WERI-Rb-1 (cell line): ENCODE data around the gene NPAS2.

Source experiments
- DNase-seq: peaks from one replicate; pipeline ENCODE4 v3.0.0-alpha.2; 2020
- H3K27ac ChIP-seq: fragments of 250-450 bp; sonication (Bioruptor Pico); 2 replicates; pipeline ENCODE4 v1.5.1; 2020; ENCODE audit warnings: mild to moderate bottlenecking, moderate library complexity
- H3K27me3 ChIP-seq: fragments of 250-450 bp; sonication (Bioruptor Pico); 2 replicates; pipeline ENCODE4 v1.5.1; 2021; ENCODE audit warnings: mild to moderate bottlenecking, low read depth, moderate library complexity; ENCODE audit not compliant: insufficient read depth, severe bottlenecking
- H3K36me3 ChIP-seq: fragments of 250-450 bp; sonication (Bioruptor Pico); 2 replicates; pipeline ENCODE4 v1.5.1; 2020; ENCODE audit warnings: mild to moderate bottlenecking, moderate library complexity
- H3K4me3 ChIP-seq: 2 replicates; pipeline ENCODE4 v1.5.1; 2011; ENCODE audit warnings: low read depth, mild to moderate bottlenecking, control low read depth, low read length
- H3K9me3 ChIP-seq: fragments of 250-450 bp; sonication (Bioruptor Pico); 2 replicates; pipeline ENCODE4 v1.5.1; 2021; ENCODE audit warnings: mild to moderate bottlenecking, moderate library complexity; ENCODE audit not compliant: severe bottlenecking
- TF ChIP-seq, protein P1 (sequence below): IDR thresholded peaks from 2 replicates; pipeline ENCODE4 v1.5.1; 2011; ENCODE audit warnings: low read depth, mild to moderate bottlenecking, control low read depth, inconsistent platforms, low read length

NPAS2 gene

DNA sequence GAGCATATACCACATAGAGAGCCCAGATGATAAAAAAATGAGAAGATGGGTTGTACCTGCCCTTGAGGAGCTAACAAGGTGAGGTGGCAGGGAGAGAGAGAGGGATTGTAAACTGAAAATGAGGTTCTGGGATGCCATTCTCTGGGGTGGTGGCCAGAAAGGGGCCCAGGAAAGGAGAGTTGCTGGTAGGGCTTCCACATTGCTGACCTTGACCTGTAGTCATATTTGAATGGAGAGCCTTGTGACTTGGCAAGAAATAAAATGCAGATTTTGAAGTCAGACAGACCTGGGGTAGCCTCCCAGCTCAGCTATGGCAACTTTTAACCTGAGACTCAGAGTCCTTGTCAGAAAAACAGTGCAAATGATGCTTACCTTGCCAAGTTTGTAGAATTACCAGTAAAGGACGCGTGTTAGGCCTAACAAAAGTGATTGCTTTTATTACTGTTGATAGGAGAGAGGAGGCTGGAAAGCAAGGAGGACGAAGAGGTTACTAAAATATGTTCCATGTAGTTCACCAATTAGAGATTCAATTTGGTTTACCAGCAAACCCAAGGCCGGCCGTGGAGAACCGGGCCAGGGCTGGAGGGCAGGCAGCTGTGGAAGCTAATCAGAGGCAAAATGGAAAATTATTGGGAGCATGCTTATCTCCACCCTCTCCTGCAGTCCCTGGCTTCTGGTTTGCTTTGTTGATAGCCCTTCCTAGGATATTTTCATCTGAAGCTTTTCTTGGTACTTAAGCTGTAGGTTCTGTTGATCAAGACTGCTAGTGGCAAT, 3.9 kb downstream of the NPAS2 start:
- Histone ChIP-seq H3K27ac (no peak overlapping the region), H3K36me3 (no peaks in the 10 kb centered on the region), H3K4me3 (no peak overlapping the region), H3K9me3 (no peaks in the 10 kb centered on the region), H3K27me3 (peaks cover 22% of the 10 kb centered on the region)
- no peak for DNase-seq
- TF ChIP-seq, protein P1, sequence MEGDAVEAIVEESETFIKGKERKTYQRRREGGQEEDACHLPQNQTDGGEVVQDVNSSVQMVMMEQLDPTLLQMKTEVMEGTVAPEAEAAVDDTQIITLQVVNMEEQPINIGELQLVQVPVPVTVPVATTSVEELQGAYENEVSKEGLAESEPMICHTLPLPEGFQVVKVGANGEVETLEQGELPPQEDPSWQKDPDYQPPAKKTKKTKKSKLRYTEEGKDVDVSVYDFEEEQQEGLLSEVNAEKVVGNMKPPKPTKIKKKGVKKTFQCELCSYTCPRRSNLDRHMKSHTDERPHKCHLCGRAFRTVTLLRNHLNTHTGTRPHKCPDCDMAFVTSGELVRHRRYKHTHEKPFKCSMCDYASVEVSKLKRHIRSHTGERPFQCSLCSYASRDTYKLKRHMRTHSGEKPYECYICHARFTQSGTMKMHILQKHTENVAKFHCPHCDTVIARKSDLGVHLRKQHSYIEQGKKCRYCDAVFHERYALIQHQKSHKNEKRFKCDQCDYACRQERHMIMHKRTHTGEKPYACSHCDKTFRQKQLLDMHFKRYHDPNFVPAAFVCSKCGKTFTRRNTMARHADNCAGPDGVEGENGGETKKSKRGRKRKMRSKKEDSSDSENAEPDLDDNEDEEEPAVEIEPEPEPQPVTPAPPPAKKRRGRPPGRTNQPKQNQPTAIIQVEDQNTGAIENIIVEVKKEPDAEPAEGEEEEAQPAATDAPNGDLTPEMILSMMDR: no peak

DNA sequence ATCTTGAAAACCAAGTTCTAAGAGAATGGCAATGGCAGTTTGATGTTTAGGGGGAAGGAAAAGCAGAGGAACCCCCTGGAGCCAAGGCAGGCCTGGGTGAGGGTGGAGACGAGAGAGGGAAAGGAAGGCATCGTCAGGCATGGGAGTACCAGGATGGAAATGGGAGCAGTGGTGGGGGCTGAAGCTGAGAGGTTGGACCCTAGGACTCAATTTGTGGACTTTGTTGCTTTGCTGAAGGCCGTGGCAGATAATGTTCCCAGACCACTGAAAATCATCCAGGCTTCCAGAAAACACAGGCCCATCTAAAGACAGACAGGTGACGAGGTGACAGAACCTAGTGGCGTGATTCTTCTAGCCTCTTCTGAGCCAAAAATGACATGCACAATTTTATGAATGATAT, 4.9 kb downstream of the NPAS2 start:
- no peak for DNase-seq
- Histone ChIP-seq H3K36me3 (no peaks in the 10 kb centered on the region), H3K27me3 (peaks cover 21% of the 10 kb centered on the region), H3K9me3 (no peaks in the 10 kb centered on the region), H3K4me3 (no peak overlapping the region), H3K27ac (no peak overlapping the region)
- TF ChIP-seq, protein P1: no peak

DNA sequence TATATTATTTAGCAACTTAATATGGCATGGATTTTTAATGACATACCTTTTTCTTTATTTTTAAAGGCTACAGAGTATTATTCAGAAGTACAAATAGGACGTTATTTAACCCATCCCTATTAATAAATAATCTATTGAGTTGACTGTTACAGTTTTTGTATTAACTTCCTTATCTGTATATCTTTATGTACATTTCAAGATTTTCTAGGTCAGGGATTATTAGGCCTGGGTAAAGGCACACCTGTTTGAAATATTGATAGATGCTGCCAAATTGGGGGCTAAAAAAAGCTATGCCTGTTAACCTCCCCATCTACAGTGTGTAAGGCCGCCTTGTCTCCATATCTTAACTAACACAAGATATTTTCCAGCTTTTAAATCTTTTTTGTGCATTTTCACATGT, 6.6 kb downstream of the NPAS2 start:
- H3K36me3 ChIP-seq: no peaks in the 10 kb centered on the region
- TF ChIP-seq, protein P1: no peak
- no peak overlapping the region for H3K4me3 ChIP-seq
- DNase-seq: no peak
- peaks cover 10% of the 10 kb centered on the region for H3K27me3 ChIP-seq
- no peaks in the 10 kb centered on the region for H3K9me3 ChIP-seq
- H3K27ac ChIP-seq: no peak overlapping the region

DNA sequence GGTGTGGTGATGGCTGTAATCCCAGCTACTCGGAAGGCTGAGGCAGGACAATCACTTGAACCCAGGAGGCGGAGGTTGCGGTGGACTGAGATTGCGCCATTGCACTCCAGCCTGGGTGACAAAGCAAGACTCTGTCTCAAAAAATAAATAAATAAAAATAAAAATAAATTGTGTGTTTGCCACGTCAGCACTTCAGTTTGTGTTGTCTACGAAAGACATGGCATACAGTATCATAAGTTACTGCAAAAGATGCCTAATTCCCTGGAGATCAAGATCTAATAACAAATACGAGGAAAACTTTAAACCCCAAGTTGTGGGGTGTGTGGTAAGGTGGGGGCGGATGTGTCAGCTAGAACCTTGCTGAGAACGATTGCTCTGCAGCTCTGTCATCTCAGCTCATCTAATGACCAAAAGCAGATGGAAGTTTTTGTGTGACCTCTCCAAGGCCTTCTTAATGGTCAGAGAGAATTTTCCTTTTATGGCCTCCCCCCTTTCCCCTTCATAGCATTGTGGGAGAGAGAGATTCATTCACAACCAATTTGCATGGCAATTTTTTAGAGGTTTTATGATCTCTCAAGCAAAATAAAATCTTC, 11.3 kb downstream of the NPAS2 start:
- Histone ChIP-seq H3K36me3 (no peaks in the 10 kb centered on the region), H3K4me3 (no peak overlapping the region), H3K27ac (no peak overlapping the region), H3K9me3 (no peaks in the 10 kb centered on the region), H3K27me3 (peaks cover 4% of the 10 kb centered on the region)
- DNase-seq: no peak
- TF ChIP-seq, protein P1: no peak

GRCh38 chr2:100831831-100832230, 11.9 kb downstream of the NPAS2 start:
- H3K27me3 ChIP-seq: peaks cover 4% of the 10 kb centered on the region
- DNase-seq: no peak
- H3K4me3 ChIP-seq: no peak overlapping the region
- no peaks in the 10 kb centered on the region for H3K9me3 ChIP-seq
- no peaks in the 10 kb centered on the region for H3K36me3 ChIP-seq
- no peak overlapping the region for H3K27ac ChIP-seq
- TF ChIP-seq, protein P1: no peak
